GM12801 (cell line): ENCODE results near the gene LRRN1.

Source experiments
- CTCF ChIP-seq: IDR thresholded peaks from one replicate; pipeline ENCODE4 v1.5.1; 2011; ENCODE audit warnings: control low read depth; ENCODE audit not compliant: insufficient read length; ENCODE audit errors: extremely low read depth

Gene LRRN1

GRCh38 chr3:3799173-3800079 is at the start of gene LRRN1:
Gene LRRN1 (plus strand): TSS chr3:3799431. CDS start chr3:3844642, 45,211 bp downstream.
- no peak for TF ChIP-seq CTCF

GRCh38 chr3:3753416-3753815 is 45.8 kb upstream of the LRRN1 start:
- TF ChIP-seq CTCF, result no peak

- no peak for TF ChIP-seq CTCF
Observed at GRCh38 chr3:3765661-3766060, 33.6 kb upstream of the LRRN1 start.

- TF ChIP-seq CTCF, result no peak
Observed at GRCh38 chr3:3766140-3766539, 33.1 kb upstream of the LRRN1 start.

- TF ChIP-seq CTCF, result no peak
Observed at GRCh38 chr3:3771094-3771493, 28.1 kb upstream of the LRRN1 start.

GRCh38 chr3:3771567-3771966 is 27.7 kb upstream of the LRRN1 start:
- TF ChIP-seq CTCF, result no peak

- TF ChIP-seq CTCF, result no peak
Observed at GRCh38 chr3:3772338-3772737, 26.9 kb upstream of the LRRN1 start.
